GM12878 (cell line): ENCODE data around the gene SDF4. TPM values are rescaled to one million over a fixed set of nuclear protein-coding genes. Genes with fewer than 3 reads are reported as not detected.

Source experiments
- ATAC-seq: fragments of 200-7000 bp; cut with Tn5 transposase; 3 replicates; pipeline ENCODE4 v1.9.1; 2020; ENCODE audit warnings: mild to moderate bottlenecking, moderate library complexity
- BruUV-seq: library from RNA; stranded (reverse); fragments of 400-500 nt; replicated peaks from 2 replicates; lab custom pipeline; 2021; lab: Mats Ljungman, UMichigan
- CTCF ChIA-PET: fragments of 300-600 bp; sonication (Branson Sonifier 250); formaldehyde crosslinking; extraction: SDS; loops from one replicate; lab custom pipeline; 2021; ENCODE audit warnings: inconsistent platforms; lab: Yijun Ruan, JAX
- POLR2A ChIA-PET: fragments of 350-600 bp; formaldehyde crosslinking; extraction: SDS; loops from one replicate; lab custom pipeline; 2021; ENCODE audit warnings: inconsistent platforms; lab: Charles Lee
- RAD21 ChIA-PET: fragments of 300-600 bp; sonication (Branson Sonifier 250); formaldehyde crosslinking; loops from one replicate; lab custom pipeline; 2023; ENCODE audit warnings: antibody characterized with exemption; ENCODE audit not compliant: unreplicated experiment; lab: Charles Lee
- SMC1A ChIA-PET: fragments of 300-600 bp; sonication (Branson Sonifier 250); formaldehyde crosslinking; loops from one replicate; lab custom pipeline; 2023; ENCODE audit not compliant: unreplicated experiment, uncharacterized antibody; lab: Charles Lee
- DNase-seq: peaks from one replicate; pipeline ENCODE4 v3.0.0-alpha.2; 2011; ENCODE audit warnings: low read depth, low spot score
- FAIRE-seq: peaks from 3 replicates; lab custom pipeline; 2011; peaks lifted over from hg19 to GRCh38; lab: Jason Lieb, UNC
- H2AFZ ChIP-seq: 2 replicates; pipeline ENCODE4 v1.6.0; 2011; ENCODE audit warnings: low read depth, low read length, control low read depth; ENCODE audit not compliant: control insufficient read depth
- H3K27ac ChIP-seq: 2 replicates; pipeline ENCODE4 v1.5.1; 2011; ENCODE audit warnings: control low read depth; ENCODE audit not compliant: control insufficient read depth, insufficient read depth
- H3K27me3 ChIP-seq, 2 experiments: replicated peaks in 1 of 2; 2 replicates each; pipeline versions ENCODE4 v1.6.0 to v1.6.1; 2011; ENCODE audit warnings: low read length in 1 of 2; ENCODE audit not compliant: control insufficient read depth in 2 of 2, insufficient read depth in 2 of 2
- H3K36me3 ChIP-seq, 2 experiments: 2 replicates each; pipeline ENCODE4 v1.5.1; 2011; ENCODE audit warnings: low read length in 1 of 2; ENCODE audit not compliant: control insufficient read depth in 2 of 2, insufficient read depth in 2 of 2
- H3K4me1 ChIP-seq: 2 replicates; pipeline ENCODE4 v1.6.1; 2011; ENCODE audit warnings: mild to moderate bottlenecking, low read length, moderate library complexity, mixed read lengths; ENCODE audit not compliant: control insufficient read depth, insufficient read depth
- H3K4me2 ChIP-seq: 2 replicates; pipeline ENCODE4 v1.6.0; 2011; ENCODE audit warnings: control low read depth; ENCODE audit not compliant: control insufficient read depth, insufficient read depth
- H3K4me3 ChIP-seq: fragments of 200-600 bp; sonication (generic); 2 replicates; pipeline ENCODE4 v1.5.1; 2016
- H3K79me2 ChIP-seq: 2 replicates; pipeline ENCODE4 v1.6.0; 2011; ENCODE audit warnings: low read length; ENCODE audit not compliant: control insufficient read depth, insufficient read depth
- H3K9ac ChIP-seq: 2 replicates; pipeline ENCODE4 v1.8.0; 2011; ENCODE audit warnings: low read length, control low read depth, mixed read lengths; ENCODE audit not compliant: control insufficient read depth, insufficient read depth
- H3K9me3 ChIP-seq: replicated peaks from 3 replicates; pipeline ENCODE4 v1.5.1; 2011; ENCODE audit warnings: mild to moderate bottlenecking, low read length; ENCODE audit not compliant: control insufficient read depth, insufficient read depth
- H4K20me1 ChIP-seq: 2 replicates; pipeline ENCODE4 v1.6.0; 2011; ENCODE audit not compliant: control insufficient read depth, insufficient read depth
- CHD1 ChIP-seq: IDR thresholded peaks from 2 replicates; pipeline ENCODE4 v1.6.1; 2012; ENCODE audit warnings: low read depth, low read length, improper control_type of control experiment
- KAT2A ChIP-seq: conservative IDR thresholded peaks from 2 replicates; pipeline ENCODE4 v1.6.1; 2011; ENCODE audit warnings: low read depth, low read length; ENCODE audit not compliant: control insufficient read depth
- RUNX3 ChIP-seq: IDR thresholded peaks from 2 replicates; pipeline ENCODE4 v1.6.1; 2012; ENCODE audit warnings: low read length, inconsistent platforms
- WGBS: methylation state at CpG from one replicate; pipeline ENCODE4 v1.1.6; 2016; ENCODE audit warnings: low lambda C conversion rate; ENCODE audit not compliant: insufficient replicate concordance, insufficient coverage; ENCODE audit errors: missing lambda C conversion rate; 5-methylcytosine and 5-hydroxymethylcytosine counted together
- in situ Hi-C: fragments of 300-500 bp; cut with MboI; formaldehyde crosslinking; loops from 9 replicates; pipeline ENCODE4 v1.14.3; 2018; ENCODE audit warnings: mixed read lengths
- intact Hi-C: fragments of 100-400 bp; cut with micrococcal nuclease; formaldehyde crosslinking; loops from one replicate; pipeline ENCODE4 v1.14.2; 2022; ENCODE audit not compliant: unreplicated experiment
- polyA plus RNA-seq, 11 experiments: library from polyadenylated mRNA; depleted of rRNA in 4 of 11; unstranded in 6 of 11; stranded (reverse) in 5 of 11; fragments of >200 nt; fragmentation: Nextera tagmentation in 4 of 11; fragmentation: Illumina TruSeq in 1 of 11; extraction: Ambion mirVana in 4 of 11; extraction: Trizol in 1 of 11; gene quantifications; 1 replicate in 1 of 11; 2 replicates in 10 of 11; pipeline versions ENCODE4 v1.2.1 to v1.2.3, GENCODE V29; 2011 to 2016; ENCODE audit warnings: inconsistent platforms in 2 of 11, missing spikeins in 2 of 11, low read depth in 1 of 11
- total RNA-seq, 4 experiments: library from RNA; depleted of rRNA in 3 of 4; stranded (reverse); fragments of >200 nt in 3 of 4; fragmentation: Illumina TruSeq in 1 of 4; extraction: Trizol in 1 of 4; gene quantifications; 2 replicates each; pipeline versions ENCODE4 v1.2.1 to v1.2.3, GENCODE V29; 2013 to 2021
- TF ChIP-seq, protein P1 (sequence below): IDR thresholded peaks from 2 replicates; pipeline ENCODE4 v1.6.1; 2012; ENCODE audit warnings: mild to moderate bottlenecking, low read depth, low read length
- TF ChIP-seq, protein P2 (sequence below): fragments of 450-650 bp; IDR thresholded peaks from 2 replicates; pipeline ENCODE4 v1.6.1; 2017; ENCODE audit warnings: mild to moderate bottlenecking, moderate library complexity

SDF4 gene
- total and polyA plus RNA-seq, 10 of the 15 experiments (the other 5 are each of a cell fraction or from before 2014, with no cell fraction given), result 0.44 to 97.2 (median 40.2) TPM

DNA sequence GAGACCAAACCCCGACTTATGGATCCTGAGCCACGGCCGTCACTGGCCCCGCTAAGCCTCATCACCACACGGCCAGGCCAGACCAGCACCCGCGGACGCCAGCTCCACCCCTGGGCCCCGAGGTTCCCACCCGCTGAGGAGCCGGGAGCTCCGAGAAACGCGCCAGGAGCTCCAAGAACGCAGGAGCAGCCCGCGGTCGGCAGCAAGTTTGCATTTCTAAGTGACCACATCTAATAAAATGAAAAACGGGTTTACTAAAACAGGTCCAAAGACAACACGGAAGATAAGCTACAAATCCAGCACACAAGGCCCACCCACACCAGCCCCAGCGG lies 22.8 kb upstream of the SDF4 start:
- H3K27me3 ChIP-seq, result no peaks in the 10 kb centered on the region
- ChIA-PET SMC1A (interaction anchor here (1.0 kb wide), 1 partner anchor 17 kb away, joined by 5 read pairs; no protein-coding TSS in a partner anchor), CTCF (interaction anchor here (1.2 kb wide), 1 partner anchor 132 kb away, joined by 5 read pairs; no protein-coding TSS in a partner anchor), RAD21 (no interaction called here), POLR2A (interaction anchor here (1.2 kb wide), 1 partner anchor 19 kb away, joined by 3 read pairs; the partner anchor contains the start of gene UBE2J2)
- H3K36me3 ChIP-seq, result peaks cover 3 to 13% of the 10 kb centered on the region in 2 experiments; a peak in 3 of 4 replicates
- no peaks in the 10 kb centered on the region for H4K20me1 ChIP-seq
- H3K4me2 ChIP-seq, result no peak overlapping the region
- no peak overlapping the region for H3K9ac ChIP-seq
- in situ Hi-C loops, result loop anchor here (5.0 kb wide), 1 partner anchor 137 kb away; the partner anchor contains the start of gene C1orf159
- BruUV-seq, result no TSS peak
- H3K9me3 ChIP-seq, result no peaks in the 10 kb centered on the region
- ATAC-seq (no peak), DNase-seq (no peak), FAIRE-seq (no peak)
- H3K4me1 ChIP-seq, result peaks cover 12% of the 10 kb centered on the region
- WGBS, result 87% methylated on average over 21 of the region's 21 CpGs
- no peak overlapping the region for H3K27ac ChIP-seq
- no peak overlapping the region for H2AFZ ChIP-seq
- intact Hi-C loops, result no loop called here
- H3K4me3 ChIP-seq, result no peak overlapping the region
- H3K79me2 ChIP-seq, result no peaks in the 10 kb centered on the region
- TF ChIP-seq, protein P1, sequence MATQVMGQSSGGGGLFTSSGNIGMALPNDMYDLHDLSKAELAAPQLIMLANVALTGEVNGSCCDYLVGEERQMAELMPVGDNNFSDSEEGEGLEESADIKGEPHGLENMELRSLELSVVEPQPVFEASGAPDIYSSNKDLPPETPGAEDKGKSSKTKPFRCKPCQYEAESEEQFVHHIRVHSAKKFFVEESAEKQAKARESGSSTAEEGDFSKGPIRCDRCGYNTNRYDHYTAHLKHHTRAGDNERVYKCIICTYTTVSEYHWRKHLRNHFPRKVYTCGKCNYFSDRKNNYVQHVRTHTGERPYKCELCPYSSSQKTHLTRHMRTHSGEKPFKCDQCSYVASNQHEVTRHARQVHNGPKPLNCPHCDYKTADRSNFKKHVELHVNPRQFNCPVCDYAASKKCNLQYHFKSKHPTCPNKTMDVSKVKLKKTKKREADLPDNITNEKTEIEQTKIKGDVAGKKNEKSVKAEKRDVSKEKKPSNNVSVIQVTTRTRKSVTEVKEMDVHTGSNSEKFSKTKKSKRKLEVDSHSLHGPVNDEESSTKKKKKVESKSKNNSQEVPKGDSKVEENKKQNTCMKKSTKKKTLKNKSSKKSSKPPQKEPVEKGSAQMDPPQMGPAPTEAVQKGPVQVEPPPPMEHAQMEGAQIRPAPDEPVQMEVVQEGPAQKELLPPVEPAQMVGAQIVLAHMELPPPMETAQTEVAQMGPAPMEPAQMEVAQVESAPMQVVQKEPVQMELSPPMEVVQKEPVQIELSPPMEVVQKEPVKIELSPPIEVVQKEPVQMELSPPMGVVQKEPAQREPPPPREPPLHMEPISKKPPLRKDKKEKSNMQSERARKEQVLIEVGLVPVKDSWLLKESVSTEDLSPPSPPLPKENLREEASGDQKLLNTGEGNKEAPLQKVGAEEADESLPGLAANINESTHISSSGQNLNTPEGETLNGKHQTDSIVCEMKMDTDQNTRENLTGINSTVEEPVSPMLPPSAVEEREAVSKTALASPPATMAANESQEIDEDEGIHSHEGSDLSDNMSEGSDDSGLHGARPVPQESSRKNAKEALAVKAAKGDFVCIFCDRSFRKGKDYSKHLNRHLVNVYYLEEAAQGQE, result no peak
- TF ChIP-seq CHD1 (no peak), RUNX3 (no peak), KAT2A (no peak)
- TF ChIP-seq, protein P2, sequence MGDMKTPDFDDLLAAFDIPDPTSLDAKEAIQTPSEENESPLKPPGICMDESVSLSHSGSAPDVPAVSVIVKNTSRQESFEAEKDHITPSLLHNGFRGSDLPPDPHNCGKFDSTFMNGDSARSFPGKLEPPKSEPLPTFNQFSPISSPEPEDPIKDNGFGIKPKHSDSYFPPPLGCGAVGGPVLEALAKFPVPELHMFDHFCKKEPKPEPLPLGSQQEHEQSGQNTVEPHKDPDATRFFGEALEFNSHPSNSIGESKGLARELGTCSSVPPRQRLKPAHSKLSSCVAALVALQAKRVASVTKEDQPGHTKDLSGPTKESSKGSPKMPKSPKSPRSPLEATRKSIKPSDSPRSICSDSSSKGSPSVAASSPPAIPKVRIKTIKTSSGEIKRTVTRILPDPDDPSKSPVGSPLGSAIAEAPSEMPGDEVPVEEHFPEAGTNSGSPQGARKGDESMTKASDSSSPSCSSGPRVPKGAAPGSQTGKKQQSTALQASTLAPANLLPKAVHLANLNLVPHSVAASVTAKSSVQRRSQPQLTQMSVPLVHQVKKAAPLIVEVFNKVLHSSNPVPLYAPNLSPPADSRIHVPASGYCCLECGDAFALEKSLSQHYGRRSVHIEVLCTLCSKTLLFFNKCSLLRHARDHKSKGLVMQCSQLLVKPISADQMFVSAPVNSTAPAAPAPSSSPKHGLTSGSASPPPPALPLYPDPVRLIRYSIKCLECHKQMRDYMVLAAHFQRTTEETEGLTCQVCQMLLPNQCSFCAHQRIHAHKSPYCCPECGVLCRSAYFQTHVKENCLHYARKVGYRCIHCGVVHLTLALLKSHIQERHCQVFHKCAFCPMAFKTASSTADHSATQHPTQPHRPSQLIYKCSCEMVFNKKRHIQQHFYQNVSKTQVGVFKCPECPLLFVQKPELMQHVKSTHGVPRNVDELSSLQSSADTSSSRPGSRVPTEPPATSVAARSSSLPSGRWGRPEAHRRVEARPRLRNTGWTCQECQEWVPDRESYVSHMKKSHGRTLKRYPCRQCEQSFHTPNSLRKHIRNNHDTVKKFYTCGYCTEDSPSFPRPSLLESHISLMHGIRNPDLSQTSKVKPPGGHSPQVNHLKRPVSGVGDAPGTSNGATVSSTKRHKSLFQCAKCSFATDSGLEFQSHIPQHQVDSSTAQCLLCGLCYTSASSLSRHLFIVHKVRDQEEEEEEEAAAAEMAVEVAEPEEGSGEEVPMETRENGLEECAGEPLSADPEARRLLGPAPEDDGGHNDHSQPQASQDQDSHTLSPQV, result no peak
